Measurements from ENCODE around the gene CIC. TPM values are rescaled to one million over a fixed set of nuclear protein-coding genes. Genes with fewer than 3 reads are reported as not detected.

The CIC gene
- total RNA-seq, 2 experiments from 2014 or later: 60.7 to 65.6 TPM

GRCh38 chr19:42242512-42243409 lies 26.3 kb upstream of the CIC start, which contains the start of gene GSK3A:
GSK3A (minus strand) TSS chr19:42242602; CDS start chr19:42242465, 137 bp downstream.
- ATAC-seq (peak; percentile 79), DNase-seq (peak; percentile 97)
- no peaks in the 10 kb centered on the region for H3K9me3 Mint-ChIP-seq
- intact Hi-C loops (cut with micrococcal nuclease): loop anchor here (5.0 kb wide), 1 partner anchor 40 kb away; no protein-coding TSS in a partner anchor
- H3K4me3 Mint-ChIP-seq: peak within 1 kb of the TSS; percentile 94
- peak within 1 kb of the TSS; percentile 100 for H3K27ac Mint-ChIP-seq
- H3K27me3 Mint-ChIP-seq: no peaks in the 10 kb centered on the region
- POLR2A ChIA-PET: interaction anchor here (1.2 to 16.1 kb wide), 8 partner anchors 9 to 111 kb away, joined by 3 to 195 read pairs (median 10); partner anchors contain the start of genes DEDD2, POU2F2 and ZNF526
- CTCF ChIA-PET: interaction anchor here (0.7 to 6.7 kb wide), 14 partner anchors 9 to 120 kb away, joined by 3 to 107 read pairs (median 4); partner anchors contain the start of genes DEDD2, PAFAH1B3, POU2F2 and PRR19
- peaks cover 24% of the 10 kb centered on the region for H3K36me3 Mint-ChIP-seq (ENCODE audit: low read depth)
- TF ChIP-seq CTCF (IDR thresholded peaks at IDR 0.05): no peak
- peaks cover 50% of the 10 kb centered on the region for H3K4me1 Mint-ChIP-seq (ENCODE audit: low read depth)

- Mint-ChIP-seq H3K27me3 (no peaks in the 10 kb centered on the region), H3K27ac (peak overlapping the region; percentile 100), H3K36me3 (ENCODE audit: low read depth) (peaks cover 20% of the 10 kb centered on the region), H3K4me1 (ENCODE audit: low read depth) (peaks cover 46% of the 10 kb centered on the region), H3K9me3 (no peaks in the 10 kb centered on the region), H3K4me3 (peak overlapping the region; percentile 94)
- ChIA-PET CTCF (interaction anchor here (0.8 to 6.7 kb wide), 6 partner anchors 15 to 120 kb away, joined by 3 to 107 read pairs (median 4); partner anchors contain the start of gene POU2F2), POLR2A (interaction anchor here (0.7 to 16.1 kb wide), 10 partner anchors 9 to 112 kb away, joined by 3 to 195 read pairs (median 5); partner anchors contain the start of genes CIC, DEDD2 and ZNF526)
- intact Hi-C loops (cut with micrococcal nuclease): loop anchor here (5.0 kb wide), 1 partner anchor 38 kb away; no protein-coding TSS in a partner anchor
- peak; percentile 60 for TF ChIP-seq CTCF (IDR thresholded peaks at IDR 0.05)
- ATAC-seq: peak; percentile 45
- DNase-seq: peak; percentile 97
These were observed 24.5 kb upstream of the CIC start for GRCh38 chr19:42244347-42245220.

- POLR2A ChIA-PET: interaction anchor here (0.9 to 16.1 kb wide), 7 partner anchors 11 to 113 kb away, joined by 3 to 195 read pairs (median 6); partner anchors contain the start of genes CIC, DEDD2 and ZNF526
- H3K27ac Mint-ChIP-seq: peak overlapping the region; percentile 100
- ATAC-seq (no peak), DNase-seq (no peak)
- no peaks in the 10 kb centered on the region for H3K9me3 Mint-ChIP-seq
- peaks cover 39% of the 10 kb centered on the region for H3K4me1 Mint-ChIP-seq (ENCODE audit: low read depth)
- no peak for TF ChIP-seq CTCF (IDR thresholded peaks at IDR 0.05)
- CTCF ChIA-PET: interaction anchor here (1.0 to 6.7 kb wide), 4 partner anchors 16 to 113 kb away, joined by 3 to 107 read pairs (median 5); partner anchors contain the start of gene POU2F2
- H3K27me3 Mint-ChIP-seq: no peaks in the 10 kb centered on the region
- peak overlapping the region; percentile 94 for H3K4me3 Mint-ChIP-seq
- intact Hi-C loops (cut with micrococcal nuclease): no loop called here
- peaks cover 17% of the 10 kb centered on the region for H3K36me3 Mint-ChIP-seq (ENCODE audit: low read depth)
These were observed 23.8 kb upstream of the CIC start for GRCh38 chr19:42245231-42245630.

GRCh38 chr19:42246143-42246921 lies 22.7 kb upstream of the CIC start:
- POLR2A ChIA-PET: interaction anchor here (1.0 to 16.1 kb wide), 8 partner anchors 21 to 123 kb away, joined by 3 to 195 read pairs (median 8); partner anchors contain the start of genes CIC, DEDD2, POU2F2 and ZNF526
- TF ChIP-seq CTCF (IDR thresholded peaks at IDR 0.05): no peak
- H3K4me1 Mint-ChIP-seq (ENCODE audit: low read depth): peaks cover 37% of the 10 kb centered on the region
- no peak overlapping the region for H3K4me3 Mint-ChIP-seq
- H3K27me3 Mint-ChIP-seq: no peaks in the 10 kb centered on the region
- CTCF ChIA-PET: interaction anchor here (0.5 to 6.7 kb wide), 4 partner anchors 34 to 51 kb away, joined by 3 to 107 read pairs (median 4); no protein-coding TSS in a partner anchor
- no peaks in the 10 kb centered on the region for H3K9me3 Mint-ChIP-seq
- H3K27ac Mint-ChIP-seq: peak overlapping the region; percentile 30
- intact Hi-C loops (cut with micrococcal nuclease): no loop called here
- ATAC-seq (no peak), DNase-seq (peak; percentile 38)
- peaks cover 15% of the 10 kb centered on the region for H3K36me3 Mint-ChIP-seq (ENCODE audit: low read depth)

All from activated CD8-positive, alpha-beta T cell treated with anti-CD3 and anti-CD28 coated beads for 36 hours (primary cell).